ENCODE measurements around the gene ATF6. TPM values are rescaled to one million over a fixed set of nuclear protein-coding genes. Genes with fewer than 3 reads are reported as not detected.

The ATF6 gene
- total and polyA plus RNA-seq, 4 donors = 10.0 to 22.5 (median 13.4) TPM

DNA sequence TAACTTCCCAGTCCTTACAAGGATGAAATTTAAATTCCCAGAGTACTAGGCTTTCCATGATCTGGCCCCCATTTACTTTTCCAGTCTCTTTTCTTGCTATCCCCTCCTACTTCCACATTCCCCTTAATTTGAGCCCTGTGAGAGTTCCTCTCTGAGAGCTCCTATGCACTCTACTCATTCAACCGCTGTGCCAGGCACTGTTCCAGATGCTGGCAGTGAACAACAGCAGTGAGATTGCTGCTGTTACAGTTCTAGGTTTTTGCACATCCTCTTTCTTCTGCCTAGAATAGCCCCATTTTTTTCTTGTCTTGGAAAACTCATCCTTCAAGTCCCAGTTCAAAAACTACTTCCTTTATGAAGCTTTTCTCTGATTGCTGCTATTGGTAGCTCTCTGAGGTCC is 18.8 kb downstream of the ATF6 start:
- DNase-seq (ENCODE audit: low spot score) = no peak
- TF ChIP-seq, protein P1, sequence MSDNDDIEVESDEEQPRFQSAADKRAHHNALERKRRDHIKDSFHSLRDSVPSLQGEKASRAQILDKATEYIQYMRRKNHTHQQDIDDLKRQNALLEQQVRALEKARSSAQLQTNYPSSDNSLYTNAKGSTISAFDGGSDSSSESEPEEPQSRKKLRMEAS (IDR thresholded peaks at IDR 0.05) = no peak
- TF ChIP-seq SP1 (IDR thresholded peaks at IDR 0.05) (no peak), EGR1 (IDR thresholded peaks at IDR 0.05; ENCODE audit: low read depth in 2 of 2) (no peak)
- Histone ChIP-seq H3K9me3 (ENCODE audit: control insufficient read depth in 4 of 4, low read length in 3 of 4) (no peaks in the 10 kb centered on the region), H3K4me1 (ENCODE audit: control insufficient read depth in 4 of 4, insufficient read depth in 4 of 4, low read length in 3 of 4) (no peaks in the 10 kb centered on the region), H3K36me3 (ENCODE audit: control insufficient read depth in 4 of 4, insufficient read depth in 3 of 4, low read depth in 1 of 4, low read length in 3 of 4) (peaks cover 3 to 63% (median 45%) of the 10 kb centered on the region in 4 donors), H3K4me3 (ENCODE audit: low read depth in 1 of 3, low read length in 3 of 3) (no peak overlapping the region), H3K27ac (ENCODE audit: low read depth in 1 of 2, low read length in 2 of 2) (no peak overlapping the region), H3K27me3 (ENCODE audit: control insufficient read depth in 4 of 4, insufficient read depth in 4 of 4, low read length in 3 of 4) (no peaks in the 10 kb centered on the region), H3K9ac (ENCODE audit: low read depth in 1 of 2, low read length in 2 of 2) (no peak overlapping the region)
- WGBS = 82% methylated on average over 1 of the region's 1 CpG

DNA sequence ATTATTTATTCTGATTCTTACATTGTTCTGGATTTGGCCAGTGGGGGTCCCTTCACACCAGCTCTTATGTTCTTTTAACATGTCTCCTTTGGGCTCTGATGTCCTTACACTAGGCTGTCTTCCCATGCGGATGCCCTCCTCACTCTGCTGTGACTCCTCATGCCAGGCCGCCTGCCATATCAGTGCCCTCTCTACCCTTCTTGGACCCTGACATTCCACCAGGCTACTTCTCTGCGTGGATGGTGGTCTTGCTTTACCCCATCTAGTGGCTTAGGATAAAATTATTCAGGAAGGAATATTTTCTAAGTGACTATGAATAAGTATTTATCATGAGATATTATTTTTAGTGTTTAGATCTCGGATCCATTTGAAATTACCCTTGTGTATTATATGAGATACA is 21.2 kb downstream of the ATF6 start:
- no peaks in the 10 kb centered on the region for H3K27me3 ChIP-seq (ENCODE audit: control insufficient read depth in 4 of 4, insufficient read depth in 4 of 4, low read length in 3 of 4)
- TF ChIP-seq, protein P2, sequence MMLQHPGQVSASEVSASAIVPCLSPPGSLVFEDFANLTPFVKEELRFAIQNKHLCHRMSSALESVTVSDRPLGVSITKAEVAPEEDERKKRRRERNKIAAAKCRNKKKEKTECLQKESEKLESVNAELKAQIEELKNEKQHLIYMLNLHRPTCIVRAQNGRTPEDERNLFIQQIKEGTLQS (IDR thresholded peaks at IDR 0.05) = no peak
- TF ChIP-seq TAF1 (conservative IDR thresholded peaks at IDR 0.05) (no peak), YY1 (IDR thresholded peaks at IDR 0.05) (no peak), HNF4G (IDR thresholded peaks at IDR 0.05) (no peak), NR2F2 (IDR thresholded peaks at IDR 0.05) (no peak)
- TF ChIP-seq, protein P3, sequence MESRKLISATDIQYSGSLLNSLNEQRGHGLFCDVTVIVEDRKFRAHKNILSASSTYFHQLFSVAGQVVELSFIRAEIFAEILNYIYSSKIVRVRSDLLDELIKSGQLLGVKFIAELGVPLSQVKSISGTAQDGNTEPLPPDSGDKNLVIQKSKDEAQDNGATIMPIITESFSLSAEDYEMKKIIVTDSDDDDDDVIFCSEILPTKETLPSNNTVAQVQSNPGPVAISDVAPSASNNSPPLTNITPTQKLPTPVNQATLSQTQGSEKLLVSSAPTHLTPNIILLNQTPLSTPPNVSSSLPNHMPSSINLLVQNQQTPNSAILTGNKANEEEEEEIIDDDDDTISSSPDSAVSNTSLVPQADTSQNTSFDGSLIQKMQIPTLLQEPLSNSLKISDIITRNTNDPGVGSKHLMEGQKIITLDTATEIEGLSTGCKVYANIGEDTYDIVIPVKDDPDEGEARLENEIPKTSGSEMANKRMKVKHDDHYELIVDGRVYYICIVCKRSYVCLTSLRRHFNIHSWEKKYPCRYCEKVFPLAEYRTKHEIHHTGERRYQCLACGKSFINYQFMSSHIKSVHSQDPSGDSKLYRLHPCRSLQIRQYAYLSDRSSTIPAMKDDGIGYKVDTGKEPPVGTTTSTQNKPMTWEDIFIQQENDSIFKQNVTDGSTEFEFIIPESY (IDR thresholded peaks at IDR 0.05) = no peak
- TF ChIP-seq, protein P4, sequence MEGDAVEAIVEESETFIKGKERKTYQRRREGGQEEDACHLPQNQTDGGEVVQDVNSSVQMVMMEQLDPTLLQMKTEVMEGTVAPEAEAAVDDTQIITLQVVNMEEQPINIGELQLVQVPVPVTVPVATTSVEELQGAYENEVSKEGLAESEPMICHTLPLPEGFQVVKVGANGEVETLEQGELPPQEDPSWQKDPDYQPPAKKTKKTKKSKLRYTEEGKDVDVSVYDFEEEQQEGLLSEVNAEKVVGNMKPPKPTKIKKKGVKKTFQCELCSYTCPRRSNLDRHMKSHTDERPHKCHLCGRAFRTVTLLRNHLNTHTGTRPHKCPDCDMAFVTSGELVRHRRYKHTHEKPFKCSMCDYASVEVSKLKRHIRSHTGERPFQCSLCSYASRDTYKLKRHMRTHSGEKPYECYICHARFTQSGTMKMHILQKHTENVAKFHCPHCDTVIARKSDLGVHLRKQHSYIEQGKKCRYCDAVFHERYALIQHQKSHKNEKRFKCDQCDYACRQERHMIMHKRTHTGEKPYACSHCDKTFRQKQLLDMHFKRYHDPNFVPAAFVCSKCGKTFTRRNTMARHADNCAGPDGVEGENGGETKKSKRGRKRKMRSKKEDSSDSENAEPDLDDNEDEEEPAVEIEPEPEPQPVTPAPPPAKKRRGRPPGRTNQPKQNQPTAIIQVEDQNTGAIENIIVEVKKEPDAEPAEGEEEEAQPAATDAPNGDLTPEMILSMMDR (IDR thresholded peaks at IDR 0.05; ENCODE audit: low read depth, low read length, missing input control) = no peak
- no peak overlapping the region for H3K9ac ChIP-seq (ENCODE audit: low read depth in 1 of 2, low read length in 2 of 2)
- H3K36me3 ChIP-seq (ENCODE audit: control insufficient read depth in 4 of 4, insufficient read depth in 3 of 4, low read depth in 1 of 4, low read length in 3 of 4) = peaks cover 5 to 64% (median 54%) of the 10 kb centered on the region in 4 donors
- no peak overlapping the region for H3K4me3 ChIP-seq (ENCODE audit: low read depth in 1 of 3, low read length in 3 of 3)
- 90% methylated on average over 4 of the region's 4 CpGs for WGBS
- no peak overlapping the region for H3K27ac ChIP-seq (ENCODE audit: low read depth in 1 of 2, low read length in 2 of 2)
- H3K9me3 ChIP-seq (ENCODE audit: control insufficient read depth in 4 of 4, low read length in 3 of 4) = no peaks in the 10 kb centered on the region
- no peaks in the 10 kb centered on the region for H3K4me1 ChIP-seq (ENCODE audit: control insufficient read depth in 4 of 4, insufficient read depth in 4 of 4, low read length in 3 of 4)
- DNase-seq (ENCODE audit: low spot score) = no peak

DNA sequence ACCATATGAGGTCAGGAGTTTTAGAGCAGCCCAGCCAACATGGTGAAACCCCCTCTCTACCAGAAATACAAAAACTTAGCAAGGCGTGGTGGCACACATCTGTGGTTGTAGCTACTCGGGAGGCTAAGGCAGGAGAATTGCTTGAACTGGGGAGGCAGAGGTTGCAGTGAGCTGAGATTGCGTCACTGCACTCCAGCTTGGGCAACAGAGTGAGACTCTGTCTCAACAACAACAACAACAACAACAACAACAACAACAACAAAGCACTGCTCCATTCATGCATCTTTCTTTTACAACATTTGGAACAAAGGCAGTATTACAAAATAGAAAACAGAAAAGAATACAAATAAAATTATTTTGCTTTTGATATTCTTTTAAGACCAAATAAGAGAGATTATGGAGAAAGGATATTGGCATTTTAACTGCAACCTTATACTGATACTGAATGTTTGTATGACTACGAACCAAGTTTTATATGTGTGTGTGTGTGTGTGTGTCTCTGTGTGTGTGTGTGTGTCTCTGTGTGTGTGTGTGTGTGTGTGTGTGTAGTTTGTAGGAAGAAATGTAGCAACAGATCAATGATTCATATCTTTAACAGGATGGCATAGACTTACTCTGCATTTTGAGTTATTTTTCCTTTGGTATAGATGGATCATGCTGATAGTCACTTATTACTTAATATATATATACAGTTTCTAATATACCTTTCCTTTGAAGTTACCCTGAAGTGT is 24.6 kb downstream of the ATF6 start:
- Histone ChIP-seq H3K27ac (ENCODE audit: low read depth in 1 of 2, low read length in 2 of 2) (no peak overlapping the region), H3K27me3 (ENCODE audit: control insufficient read depth in 4 of 4, insufficient read depth in 4 of 4, low read length in 3 of 4) (no peaks in the 10 kb centered on the region), H3K4me3 (ENCODE audit: low read depth in 1 of 3, low read length in 3 of 3) (no peak overlapping the region), H3K36me3 (ENCODE audit: control insufficient read depth in 4 of 4, insufficient read depth in 3 of 4, low read depth in 1 of 4, low read length in 3 of 4) (peaks cover 2 to 66% (median 58%) of the 10 kb centered on the region in 4 donors), H3K4me1 (ENCODE audit: control insufficient read depth in 4 of 4, insufficient read depth in 4 of 4, low read length in 3 of 4) (no peaks in the 10 kb centered on the region), H3K9ac (ENCODE audit: low read depth in 1 of 2, low read length in 2 of 2) (no peak overlapping the region), H3K9me3 (ENCODE audit: control insufficient read depth in 4 of 4, low read length in 3 of 4) (no peaks in the 10 kb centered on the region)
- WGBS = 92% methylated on average over 4 of the region's 4 CpGs
- DNase-seq (ENCODE audit: low spot score) = no peak
- TF ChIP-seq HNF4G (IDR thresholded peaks at IDR 0.05) (no peak), GABPA (IDR thresholded peaks at IDR 0.05 in 1 of 2, conservative IDR thresholded peaks at IDR 0.05 in 1 of 2) (no peak), FOXA2 (IDR thresholded peaks at IDR 0.05) (no peak), NR2F2 (IDR thresholded peaks at IDR 0.05) (no peak), JUND (IDR thresholded peaks at IDR 0.05) (no peak), RAD21 (IDR thresholded peaks at IDR 0.05) (no peak), TAF1 (conservative IDR thresholded peaks at IDR 0.05) (no peak), SP1 (IDR thresholded peaks at IDR 0.05) (no peak), YY1 (IDR thresholded peaks at IDR 0.05) (no peak), HNF4A (conservative IDR thresholded peaks at IDR 0.05) (no peak)
- TF ChIP-seq, protein P5, sequence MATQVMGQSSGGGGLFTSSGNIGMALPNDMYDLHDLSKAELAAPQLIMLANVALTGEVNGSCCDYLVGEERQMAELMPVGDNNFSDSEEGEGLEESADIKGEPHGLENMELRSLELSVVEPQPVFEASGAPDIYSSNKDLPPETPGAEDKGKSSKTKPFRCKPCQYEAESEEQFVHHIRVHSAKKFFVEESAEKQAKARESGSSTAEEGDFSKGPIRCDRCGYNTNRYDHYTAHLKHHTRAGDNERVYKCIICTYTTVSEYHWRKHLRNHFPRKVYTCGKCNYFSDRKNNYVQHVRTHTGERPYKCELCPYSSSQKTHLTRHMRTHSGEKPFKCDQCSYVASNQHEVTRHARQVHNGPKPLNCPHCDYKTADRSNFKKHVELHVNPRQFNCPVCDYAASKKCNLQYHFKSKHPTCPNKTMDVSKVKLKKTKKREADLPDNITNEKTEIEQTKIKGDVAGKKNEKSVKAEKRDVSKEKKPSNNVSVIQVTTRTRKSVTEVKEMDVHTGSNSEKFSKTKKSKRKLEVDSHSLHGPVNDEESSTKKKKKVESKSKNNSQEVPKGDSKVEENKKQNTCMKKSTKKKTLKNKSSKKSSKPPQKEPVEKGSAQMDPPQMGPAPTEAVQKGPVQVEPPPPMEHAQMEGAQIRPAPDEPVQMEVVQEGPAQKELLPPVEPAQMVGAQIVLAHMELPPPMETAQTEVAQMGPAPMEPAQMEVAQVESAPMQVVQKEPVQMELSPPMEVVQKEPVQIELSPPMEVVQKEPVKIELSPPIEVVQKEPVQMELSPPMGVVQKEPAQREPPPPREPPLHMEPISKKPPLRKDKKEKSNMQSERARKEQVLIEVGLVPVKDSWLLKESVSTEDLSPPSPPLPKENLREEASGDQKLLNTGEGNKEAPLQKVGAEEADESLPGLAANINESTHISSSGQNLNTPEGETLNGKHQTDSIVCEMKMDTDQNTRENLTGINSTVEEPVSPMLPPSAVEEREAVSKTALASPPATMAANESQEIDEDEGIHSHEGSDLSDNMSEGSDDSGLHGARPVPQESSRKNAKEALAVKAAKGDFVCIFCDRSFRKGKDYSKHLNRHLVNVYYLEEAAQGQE (IDR thresholded peaks at IDR 0.05) = no peak
- TF ChIP-seq, protein P3 (IDR thresholded peaks at IDR 0.05) = no peak
- TF ChIP-seq, protein P1 (IDR thresholded peaks at IDR 0.05) = no peak

Data from liver (tissue), 9 donors.